GM12873 (cell line): ENCODE measurements around the gene GJA4.

Experiments used
- CTCF ChIP-seq: IDR thresholded peaks from 2 replicates; pipeline ENCODE4 v1.5.1; 2012; ENCODE audit warnings: low read depth, mild to moderate bottlenecking, moderate library complexity, low read length, control low read depth; ENCODE audit not compliant: insufficient read depth; ENCODE audit errors: missing control alignments

The GJA4 gene

DNA sequence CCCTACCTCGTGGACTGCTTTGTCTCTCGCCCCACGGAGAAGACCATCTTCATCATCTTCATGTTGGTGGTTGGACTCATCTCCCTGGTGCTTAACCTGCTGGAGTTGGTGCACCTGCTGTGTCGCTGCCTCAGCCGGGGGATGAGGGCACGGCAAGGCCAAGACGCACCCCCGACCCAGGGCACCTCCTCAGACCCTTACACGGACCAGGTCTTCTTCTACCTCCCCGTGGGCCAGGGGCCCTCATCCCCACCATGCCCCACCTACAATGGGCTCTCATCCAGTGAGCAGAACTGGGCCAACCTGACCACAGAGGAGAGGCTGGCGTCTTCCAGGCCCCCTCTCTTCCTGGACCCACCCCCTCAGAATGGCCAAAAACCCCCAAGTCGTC lies 2.0 kb downstream of the GJA4 start:
- no peak for TF ChIP-seq CTCF

- no peak for TF ChIP-seq CTCF
These were observed 3.1 kb downstream of the GJA4 start for GRCh38 chr1:34795916-34796315.

- no peak for TF ChIP-seq CTCF
These were observed 4.2 kb downstream of the GJA4 start for GRCh38 chr1:34796990-34797389.

GRCh38 chr1:34800214-34800613 lies 7.4 kb downstream of the GJA4 start:
- no peak for TF ChIP-seq CTCF

GRCh38 chr1:34803770-34804169 lies 11.0 kb downstream of the GJA4 start:
- no peak for TF ChIP-seq CTCF

DNA sequence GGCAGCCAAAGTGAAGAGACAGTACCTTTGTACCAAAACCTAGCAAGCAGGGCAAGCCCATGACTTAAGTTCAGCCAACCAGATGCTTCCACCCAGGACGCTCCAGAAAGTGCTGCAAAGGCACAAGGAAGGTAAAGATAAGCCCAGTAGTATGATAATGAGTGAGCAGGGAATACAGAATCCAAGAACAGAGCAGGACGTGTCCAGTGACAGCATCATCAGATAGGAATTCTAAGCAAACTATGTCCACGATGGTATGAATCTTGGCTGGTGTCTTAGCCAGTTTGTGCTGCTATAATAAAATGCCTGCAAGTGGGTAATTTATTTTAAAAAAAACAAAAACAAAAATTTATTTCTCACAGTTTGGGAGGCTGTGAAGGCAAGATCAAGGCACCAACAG lies 13.6 kb downstream of the GJA4 start:
- TF ChIP-seq CTCF, result no peak

GRCh38 chr1:34808051-34808810 lies 15.4 kb downstream of the GJA4 start:
- TF ChIP-seq CTCF, result no peak
